ENCODE results near the gene PRKD1. TPM values are rescaled to one million over a fixed set of nuclear protein-coding genes. Genes with fewer than 3 reads are reported as not detected.
"Not testable (repeated sequence)": the region's sequence is repeated elsewhere in the genome, so short reads cannot be mapped to it uniquely, and the experiment has no call there.

Gene PRKD1
- total RNA-seq, 1 experiment from 2014 or later, result 0.36 TPM

DNA sequence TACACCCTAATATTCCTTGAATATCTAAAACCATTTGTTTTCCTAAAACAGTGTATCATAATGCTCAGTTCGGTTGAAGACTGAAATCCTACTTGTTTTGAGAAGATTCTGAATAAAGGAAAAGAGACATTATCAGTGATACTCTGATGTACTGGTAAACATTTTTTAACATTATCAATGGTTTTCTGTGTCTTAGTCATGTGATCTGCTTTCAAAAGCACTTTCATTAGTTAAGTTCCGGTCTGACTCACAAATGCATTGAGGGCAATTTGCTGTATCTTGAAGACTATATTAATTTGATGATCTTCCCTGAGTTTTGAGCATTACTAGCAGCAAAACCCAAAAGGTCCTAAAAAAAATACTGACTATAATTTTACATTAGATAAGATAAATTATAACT, 145.6 kb downstream of the PRKD1 start:
- H3K9me3 ChIP-seq, result no peaks in the 10 kb centered on the region
- TF ChIP-seq, protein P1, sequence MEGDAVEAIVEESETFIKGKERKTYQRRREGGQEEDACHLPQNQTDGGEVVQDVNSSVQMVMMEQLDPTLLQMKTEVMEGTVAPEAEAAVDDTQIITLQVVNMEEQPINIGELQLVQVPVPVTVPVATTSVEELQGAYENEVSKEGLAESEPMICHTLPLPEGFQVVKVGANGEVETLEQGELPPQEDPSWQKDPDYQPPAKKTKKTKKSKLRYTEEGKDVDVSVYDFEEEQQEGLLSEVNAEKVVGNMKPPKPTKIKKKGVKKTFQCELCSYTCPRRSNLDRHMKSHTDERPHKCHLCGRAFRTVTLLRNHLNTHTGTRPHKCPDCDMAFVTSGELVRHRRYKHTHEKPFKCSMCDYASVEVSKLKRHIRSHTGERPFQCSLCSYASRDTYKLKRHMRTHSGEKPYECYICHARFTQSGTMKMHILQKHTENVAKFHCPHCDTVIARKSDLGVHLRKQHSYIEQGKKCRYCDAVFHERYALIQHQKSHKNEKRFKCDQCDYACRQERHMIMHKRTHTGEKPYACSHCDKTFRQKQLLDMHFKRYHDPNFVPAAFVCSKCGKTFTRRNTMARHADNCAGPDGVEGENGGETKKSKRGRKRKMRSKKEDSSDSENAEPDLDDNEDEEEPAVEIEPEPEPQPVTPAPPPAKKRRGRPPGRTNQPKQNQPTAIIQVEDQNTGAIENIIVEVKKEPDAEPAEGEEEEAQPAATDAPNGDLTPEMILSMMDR (IDR thresholded peaks at IDR 0.05; ENCODE audit: insufficient read depth in 1 of 2, low read depth in 1 of 2, low read length in 1 of 2, severe bottlenecking in 1 of 2, unreplicated experiment in 1 of 2), result no peak
- no TSS peak for BruUV-seq (replicated peaks)
- Mint-ChIP-seq H3K36me3 (ENCODE audit: insufficient read depth, unreplicated experiment) (no peaks in the 10 kb centered on the region), H3K4me3 (ENCODE audit: unreplicated experiment) (no peak overlapping the region), H3K27ac (ENCODE audit: unreplicated experiment) (no peak overlapping the region), H3K4me1 (ENCODE audit: low read depth, unreplicated experiment) (no peaks in the 10 kb centered on the region), H3K27me3 (ENCODE audit: insufficient read depth, unreplicated experiment) (peaks cover 4% of the 10 kb centered on the region), H3K9me3 (ENCODE audit: unreplicated experiment) (peaks cover 8% of the 10 kb centered on the region)
- H3K36me3 ChIP-seq (ENCODE audit: control insufficient read depth, insufficient read depth, low read length), result no peaks in the 10 kb centered on the region
- H3K4me3 ChIP-seq (ENCODE audit: low read depth, low read length), result no peak overlapping the region
- ChIA-PET POLR2A (no interaction called here), CTCF (no interaction called here)
- no peak for DNase-seq
- H3K4me1 ChIP-seq, result no peaks in the 10 kb centered on the region
- intact Hi-C loops (cut with micrococcal nuclease; ENCODE audit: unreplicated experiment), result no loop called here
- H3K27me3 ChIP-seq (replicated peaks; ENCODE audit: control insufficient read depth, insufficient read depth, low read length), result no peaks in the 10 kb centered on the region

DNA sequence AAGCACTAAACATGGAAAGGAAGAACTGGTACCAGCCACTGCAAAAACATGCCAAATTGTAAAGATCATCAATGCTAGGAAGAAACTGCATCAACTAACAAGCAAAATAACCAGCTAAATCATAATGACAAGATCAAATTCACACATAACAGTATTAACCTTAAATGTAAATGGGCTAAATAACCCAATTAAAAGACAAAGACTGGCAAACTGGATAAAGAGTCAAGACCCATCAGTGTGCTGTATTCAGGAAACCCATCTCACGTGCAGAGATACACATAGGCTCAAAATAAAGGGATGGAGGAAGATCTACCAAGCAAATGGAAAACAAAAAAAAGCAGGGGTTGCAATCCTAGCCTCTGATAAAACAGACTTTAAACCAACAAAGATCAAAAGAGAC, 150.5 kb downstream of the PRKD1 start:
- H3K4me3 ChIP-seq (ENCODE audit: low read depth, low read length); H3K4me1 Mint-ChIP-seq (ENCODE audit: low read depth, unreplicated experiment); H3K4me3 Mint-ChIP-seq (ENCODE audit: unreplicated experiment); H3K4me1 ChIP-seq; H3K27me3 ChIP-seq (replicated peaks; ENCODE audit: control insufficient read depth, insufficient read depth, low read length); BruUV-seq (replicated peaks); H3K27me3 Mint-ChIP-seq (ENCODE audit: insufficient read depth, unreplicated experiment); H3K9me3 ChIP-seq; H3K36me3 Mint-ChIP-seq (ENCODE audit: insufficient read depth, unreplicated experiment); H3K27ac Mint-ChIP-seq (ENCODE audit: unreplicated experiment); H3K36me3 ChIP-seq (ENCODE audit: control insufficient read depth, insufficient read depth, low read length); POLR2A ChIA-PET; DNase-seq; CTCF ChIA-PET; intact Hi-C loops (cut with micrococcal nuclease; ENCODE audit: unreplicated experiment): not testable (repeated sequence)
- peaks cover 22% of the 10 kb centered on the region for H3K9me3 Mint-ChIP-seq (ENCODE audit: unreplicated experiment)

DNA sequence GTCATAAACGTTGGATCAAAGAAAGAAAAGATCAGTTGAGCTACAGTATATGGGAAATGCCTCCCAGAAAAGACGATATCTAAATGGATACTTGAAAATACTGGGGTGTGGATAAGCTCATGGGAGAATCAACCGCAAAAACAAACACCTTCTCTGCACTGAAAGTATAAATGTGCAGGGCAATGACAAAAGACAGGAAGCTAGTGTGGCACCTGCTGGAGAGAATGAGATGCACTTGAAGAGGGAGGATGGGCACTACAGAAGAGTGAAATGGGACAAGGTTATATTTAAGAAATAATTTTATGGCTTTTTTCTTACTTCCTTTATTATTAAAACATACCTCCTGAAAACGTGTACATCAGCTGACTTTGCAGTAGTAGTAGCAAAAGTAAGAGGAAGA, 153.7 kb downstream of the PRKD1 start:
- ChIA-PET POLR2A (no interaction called here), CTCF (no interaction called here)
- BruUV-seq (replicated peaks), result no TSS peak
- H3K9me3 Mint-ChIP-seq (ENCODE audit: unreplicated experiment), result peaks cover 22% of the 10 kb centered on the region
- H3K4me1 Mint-ChIP-seq (ENCODE audit: low read depth, unreplicated experiment), result no peaks in the 10 kb centered on the region
- Histone ChIP-seq H3K4me3 (ENCODE audit: low read depth, low read length) (no peak overlapping the region), H3K36me3 (ENCODE audit: control insufficient read depth, insufficient read depth, low read length) (no peaks in the 10 kb centered on the region), H3K9me3 (no peaks in the 10 kb centered on the region), H3K27me3 (replicated peaks; ENCODE audit: control insufficient read depth, insufficient read depth, low read length) (no peaks in the 10 kb centered on the region), H3K4me1 (no peaks in the 10 kb centered on the region)
- H3K36me3 Mint-ChIP-seq (ENCODE audit: insufficient read depth, unreplicated experiment), result no peaks in the 10 kb centered on the region
- TF ChIP-seq, protein P1 (IDR thresholded peaks at IDR 0.05; ENCODE audit: insufficient read depth in 1 of 2, low read depth in 1 of 2, low read length in 1 of 2, severe bottlenecking in 1 of 2, unreplicated experiment in 1 of 2), result no peak
- intact Hi-C loops (cut with micrococcal nuclease; ENCODE audit: unreplicated experiment), result no loop called here
- no peaks in the 10 kb centered on the region for H3K27me3 Mint-ChIP-seq (ENCODE audit: insufficient read depth, unreplicated experiment)
- DNase-seq, result no peak
- no peak overlapping the region for H3K27ac Mint-ChIP-seq (ENCODE audit: unreplicated experiment)
- no peak overlapping the region for H3K4me3 Mint-ChIP-seq (ENCODE audit: unreplicated experiment)

DNA sequence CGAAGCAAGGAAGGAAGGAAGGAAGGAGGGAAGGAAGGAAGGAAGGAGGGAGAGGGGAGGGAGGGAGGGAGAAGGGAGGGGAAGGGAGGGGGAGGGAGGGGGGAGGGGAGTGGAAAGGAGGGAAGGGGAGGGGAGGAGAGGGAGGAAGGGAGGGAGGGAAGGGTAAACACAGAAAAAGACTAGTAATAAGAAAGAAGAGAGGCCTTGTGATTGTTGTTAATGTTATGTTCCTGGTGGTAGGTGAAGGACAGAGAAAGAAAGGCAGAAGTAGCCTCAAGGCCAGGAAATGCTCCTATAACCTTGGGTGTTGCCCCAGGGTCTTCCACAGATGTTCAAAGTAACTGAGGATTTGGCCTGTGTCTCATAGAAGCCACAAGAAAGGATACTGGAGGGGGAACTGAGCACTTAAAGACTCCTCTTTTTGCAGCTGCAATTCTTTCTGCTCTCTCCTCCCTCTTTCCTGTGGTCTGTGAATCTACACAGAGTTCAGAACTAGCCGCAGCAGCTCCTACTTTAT, 164.2 kb downstream of the PRKD1 start:
- no peak overlapping the region for H3K27ac Mint-ChIP-seq (ENCODE audit: unreplicated experiment)
- Histone ChIP-seq H3K27me3 (replicated peaks; ENCODE audit: control insufficient read depth, insufficient read depth, low read length) (no peaks in the 10 kb centered on the region), H3K4me1 (no peaks in the 10 kb centered on the region), H3K9me3 (no peaks in the 10 kb centered on the region), H3K36me3 (ENCODE audit: control insufficient read depth, insufficient read depth, low read length) (no peaks in the 10 kb centered on the region), H3K4me3 (ENCODE audit: low read depth, low read length) (no peak overlapping the region)
- H3K9me3 Mint-ChIP-seq (ENCODE audit: unreplicated experiment), result no peaks in the 10 kb centered on the region
- BruUV-seq (replicated peaks), result no TSS peak
- no peaks in the 10 kb centered on the region for H3K4me1 Mint-ChIP-seq (ENCODE audit: low read depth, unreplicated experiment)
- CTCF ChIA-PET, result no interaction called here
- TF ChIP-seq, protein P1 (IDR thresholded peaks at IDR 0.05; ENCODE audit: insufficient read depth in 1 of 2, low read depth in 1 of 2, low read length in 1 of 2, severe bottlenecking in 1 of 2, unreplicated experiment in 1 of 2), result no peak
- no peak overlapping the region for H3K4me3 Mint-ChIP-seq (ENCODE audit: unreplicated experiment)
- POLR2A ChIA-PET, result no interaction called here
- no peaks in the 10 kb centered on the region for H3K36me3 Mint-ChIP-seq (ENCODE audit: insufficient read depth, unreplicated experiment)
- no peaks in the 10 kb centered on the region for H3K27me3 Mint-ChIP-seq (ENCODE audit: insufficient read depth, unreplicated experiment)
- no peak for DNase-seq
- intact Hi-C loops (cut with micrococcal nuclease; ENCODE audit: unreplicated experiment), result no loop called here
